B cell (primary cell): ENCODE measurements around the gene TNIK.

Source experiments
- CTCF ChIP-seq: fragments of 200-600 bp; IDR thresholded peaks from one replicate; pipeline ENCODE4 v1.8.0; 2022; ENCODE audit warnings: antibody characterized with exemption, mild to moderate bottlenecking
- EZH2 ChIP-seq: IDR thresholded peaks from 2 replicates; pipeline ENCODE4 v1.6.1; 2012; ENCODE audit warnings: borderline replicate concordance, low read depth, mild to moderate bottlenecking, moderate library complexity, low read length; ENCODE audit not compliant: insufficient read depth, poor library complexity, severe bottlenecking

- no peak for TF ChIP-seq EZH2
- no peak for TF ChIP-seq CTCF
Observed at GRCh38 chr3:171023566-171023965, 436.6 kb downstream of the TNIK start.
